Lower lobe of right lung (tissue), 2 donors: ENCODE results near the gene PRDM10. TPM values are rescaled to one million over a fixed set of nuclear protein-coding genes. Genes with fewer than 3 reads are reported as not detected.

Experiments used
- ATAC-seq, 2 donors: fragments of 200-7000 bp; cut with Tn5 transposase; one replicate each; pipeline ENCODE4 v1.9.1; 2020 to 2022; ENCODE audit warnings: mild to moderate bottlenecking in 2 of 2, moderate library complexity in 2 of 2
- DNase-seq: peaks from one replicate; pipeline ENCODE4 v3.0.0-alpha.2; 2020
- H3K27ac ChIP-seq: fragments of 200-600 bp; one replicate; pipeline ENCODE4 v1.8.0; 2022
- H3K27me3 ChIP-seq: fragments of 200-600 bp; one replicate; pipeline ENCODE4 v1.8.0; 2022; ENCODE audit warnings: low read depth
- H3K36me3 ChIP-seq: fragments of 200-600 bp; one replicate; pipeline ENCODE4 v1.8.0; 2022; ENCODE audit warnings: mild to moderate bottlenecking
- H3K4me1 ChIP-seq: fragments of 200-600 bp; one replicate; pipeline ENCODE4 v1.8.0; 2022
- H3K4me3 ChIP-seq: fragments of 200-600 bp; one replicate; pipeline ENCODE4 v1.8.0; 2022; ENCODE audit warnings: mild to moderate bottlenecking
- H3K9me3 ChIP-seq: fragments of 200-600 bp; one replicate; pipeline ENCODE4 v1.8.0; 2022
- CTCF ChIP-seq: fragments of 200-600 bp; IDR thresholded peaks from one replicate; pipeline ENCODE4 v1.8.0; 2022; ENCODE audit warnings: antibody characterized with exemption, mild to moderate bottlenecking
- intact Hi-C: fragments of 100-400 bp; cut with DNase I; formaldehyde crosslinking; loops from one replicate; pipeline ENCODE4 v1.11.0; 2022
- total RNA-seq: library from RNA; stranded (reverse); fragmentation: NEBNext Ultra II Directional; extraction: Animal tissue kit (Norgen Biotek cat#: 25700); gene quantifications from one replicate; pipeline ENCODE4 v1.2.1, GENCODE V29; 2021
- donor health status: DM: no; HTN: yes; CAD: no; lungs with severe emphysema.

PRDM10 gene
- total RNA-seq, 1 donor from 2014 or later: 9.5 TPM

DNA sequence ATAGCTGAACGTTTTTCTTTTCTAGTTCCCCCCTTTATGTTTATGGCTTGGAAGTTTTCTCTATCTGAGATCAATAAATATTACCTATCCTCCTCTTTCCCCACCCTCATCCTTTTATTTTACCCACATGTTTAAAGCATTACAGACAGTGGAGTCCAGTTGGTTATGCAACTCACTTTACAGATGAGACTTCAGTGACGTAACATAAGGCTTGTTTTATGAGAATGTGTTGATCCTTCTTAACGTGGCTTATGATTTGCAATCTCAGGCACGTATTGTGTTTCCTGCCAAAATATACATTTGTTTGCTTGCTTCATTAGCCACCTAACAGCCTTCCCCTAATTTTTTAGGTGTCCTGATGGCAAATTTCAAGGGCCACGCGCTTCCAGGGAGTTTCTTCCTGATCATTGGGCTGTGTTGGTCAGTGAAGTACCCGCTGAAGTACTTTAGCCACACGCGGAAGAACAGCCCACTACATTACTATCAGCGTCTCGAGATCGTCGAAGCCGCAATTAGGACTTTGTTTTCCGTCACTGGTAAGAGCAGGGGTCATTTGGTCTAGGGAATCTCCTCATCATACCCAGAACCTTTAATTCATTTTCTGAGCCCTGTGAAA, 150.4 kb downstream of the PRDM10 start:
- intact Hi-C loops: no loop called here
- ATAC-seq: no peak
- no peak for DNase-seq
- Histone ChIP-seq H3K27ac (no peak overlapping the region), H3K4me3 (no peak overlapping the region), H3K9me3 (no peaks in the 10 kb centered on the region), H3K27me3 (no peaks in the 10 kb centered on the region), H3K36me3 (no peaks in the 10 kb centered on the region), H3K4me1 (peaks cover 13% of the 10 kb centered on the region)
- TF ChIP-seq CTCF: no peak

Other genes with a start within 250 kb of the PRDM10 start
- 13.8 TPM for gene TMEM45B, start 187.0 kb downstream of the PRDM10 start, total RNA-seq
- gene NFRKB, start 107.3 kb downstream of the PRDM10 start, total RNA-seq: 25.5 TPM
- 582 TPM for gene APLP2, start 67.1 kb upstream of the PRDM10 start, total RNA-seq
- 61.1 TPM for gene ST14, start 156.9 kb upstream of the PRDM10 start, total RNA-seq